ENCODE results near the gene SLC44A4.

- TF ChIP-seq EZH2 (IDR thresholded peaks at IDR 0.05; ENCODE audit: borderline replicate concordance, low read depth, low read length, poor library complexity, severe bottlenecking), result no peak
- no peak for TF ChIP-seq CTCF (conservative IDR thresholded peaks at IDR 0.05; ENCODE audit: low read depth, low read length)
Measured at GRCh38 chr6:31901953-31902643, 23.3 kb upstream of the SLC44A4 start, which contains the start of gene ZBTB12.

Data from A673 (cell line).